NCI-H446 treated with DMSO at 0.1 percent for 48 hours (cell line): ENCODE measurements around the gene BNIP3.
"Not testable (repeated sequence)": the region's sequence is repeated elsewhere in the genome, so short reads cannot be mapped to it uniquely, and the experiment has no call there.

Source experiments
- DNase-seq: peaks from one replicate; lab custom pipeline; 2025; lab: John Stamatoyannopoulos, UW

BNIP3 gene

DNA sequence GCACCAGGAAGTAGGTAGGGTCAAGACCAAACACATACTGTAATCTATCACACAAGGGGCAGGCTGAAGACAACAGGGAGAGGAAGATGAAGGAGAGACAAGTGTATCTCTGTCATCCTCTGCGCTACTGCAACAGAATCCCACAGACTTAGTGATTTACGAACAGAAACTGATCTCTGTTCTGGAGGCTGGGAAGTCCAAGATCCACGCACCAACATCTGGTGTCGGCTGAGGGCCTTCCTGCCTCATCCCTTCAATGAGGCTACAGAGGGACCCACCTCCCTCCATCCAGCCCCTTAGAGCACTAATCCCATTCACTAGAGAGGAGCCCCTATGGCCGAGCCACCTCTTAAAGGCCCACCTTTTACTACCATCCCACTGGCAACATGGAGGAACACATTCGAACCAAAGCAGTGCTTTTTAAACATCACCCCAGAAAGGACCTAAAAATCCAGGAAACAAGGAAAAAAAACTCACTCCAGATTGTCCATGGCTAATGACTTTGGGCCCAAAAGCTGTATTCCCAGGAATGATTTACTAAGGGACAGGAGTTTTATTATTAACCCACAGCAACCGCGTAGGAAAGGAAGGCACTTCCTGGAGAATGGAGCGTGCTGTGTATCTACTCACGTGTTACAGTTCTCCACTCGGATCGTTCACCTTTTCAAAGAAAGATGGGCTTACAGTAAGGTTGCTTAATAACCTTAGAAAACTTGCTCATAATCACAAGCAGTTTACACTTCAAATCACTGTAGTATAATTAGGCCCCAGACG, 4.2 kb downstream of the BNIP3 start:
- no peak for DNase-seq

DNA sequence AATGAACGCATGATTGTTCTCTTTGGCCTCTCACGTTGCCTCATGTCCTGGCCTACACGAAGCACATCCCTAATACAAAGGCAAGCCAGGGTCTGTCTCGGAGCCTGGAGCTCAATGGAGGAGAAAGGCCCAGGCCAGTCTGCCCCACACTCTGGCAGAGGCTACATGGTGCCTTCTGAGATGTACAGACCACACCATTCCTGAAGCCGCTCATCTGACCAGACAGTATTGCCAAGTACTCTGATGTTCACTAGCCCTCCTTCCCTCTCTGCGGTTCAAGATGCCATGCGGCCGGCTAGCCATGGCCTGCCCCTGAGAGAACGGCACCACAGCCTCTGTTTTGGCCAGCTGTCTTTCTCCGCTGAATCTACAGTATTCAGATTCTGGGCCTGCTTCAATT, 5.9 kb downstream of the BNIP3 start:
- DNase-seq = no peak

- no peak for DNase-seq
Observed at GRCh38 chr10:131975003-131975402, 6.7 kb downstream of the BNIP3 start.

DNA sequence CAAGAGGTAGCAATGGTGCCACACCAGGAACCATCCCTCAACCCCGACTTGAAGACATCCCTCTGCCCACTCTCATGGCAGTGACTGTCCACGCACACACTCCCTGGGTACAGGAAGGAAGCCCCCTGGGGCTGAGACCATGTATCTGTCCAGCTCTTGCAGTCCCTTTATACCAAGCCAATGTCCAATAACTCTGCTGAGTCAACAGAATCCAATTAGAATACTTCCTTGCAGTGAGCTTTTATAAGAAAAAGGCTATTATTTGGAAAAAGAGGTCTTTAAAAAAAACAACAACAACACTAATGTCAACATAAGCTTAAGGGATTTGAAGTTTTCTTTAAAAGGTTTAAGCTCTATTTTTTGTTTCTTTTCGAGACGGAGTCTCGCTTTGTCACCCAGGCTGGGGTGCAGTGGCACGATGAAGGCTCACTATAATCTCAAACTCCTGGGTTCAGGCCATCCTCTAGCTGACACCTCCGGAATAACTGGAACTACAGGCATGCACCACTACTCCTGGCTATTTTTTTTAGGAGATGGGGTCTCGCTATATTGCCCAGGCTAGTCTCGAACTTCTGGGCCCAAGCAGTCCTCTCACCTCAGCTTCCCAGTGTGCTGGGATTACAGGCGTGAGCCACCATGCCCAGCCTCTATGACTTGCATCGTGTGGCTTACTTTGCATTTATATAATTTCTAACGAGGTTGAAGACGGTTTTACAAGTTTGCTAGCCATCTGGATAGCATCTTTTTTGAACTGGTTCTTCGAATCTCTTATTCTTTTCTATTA, 7.5 kb downstream of the BNIP3 start:
- no peak for DNase-seq

DNA sequence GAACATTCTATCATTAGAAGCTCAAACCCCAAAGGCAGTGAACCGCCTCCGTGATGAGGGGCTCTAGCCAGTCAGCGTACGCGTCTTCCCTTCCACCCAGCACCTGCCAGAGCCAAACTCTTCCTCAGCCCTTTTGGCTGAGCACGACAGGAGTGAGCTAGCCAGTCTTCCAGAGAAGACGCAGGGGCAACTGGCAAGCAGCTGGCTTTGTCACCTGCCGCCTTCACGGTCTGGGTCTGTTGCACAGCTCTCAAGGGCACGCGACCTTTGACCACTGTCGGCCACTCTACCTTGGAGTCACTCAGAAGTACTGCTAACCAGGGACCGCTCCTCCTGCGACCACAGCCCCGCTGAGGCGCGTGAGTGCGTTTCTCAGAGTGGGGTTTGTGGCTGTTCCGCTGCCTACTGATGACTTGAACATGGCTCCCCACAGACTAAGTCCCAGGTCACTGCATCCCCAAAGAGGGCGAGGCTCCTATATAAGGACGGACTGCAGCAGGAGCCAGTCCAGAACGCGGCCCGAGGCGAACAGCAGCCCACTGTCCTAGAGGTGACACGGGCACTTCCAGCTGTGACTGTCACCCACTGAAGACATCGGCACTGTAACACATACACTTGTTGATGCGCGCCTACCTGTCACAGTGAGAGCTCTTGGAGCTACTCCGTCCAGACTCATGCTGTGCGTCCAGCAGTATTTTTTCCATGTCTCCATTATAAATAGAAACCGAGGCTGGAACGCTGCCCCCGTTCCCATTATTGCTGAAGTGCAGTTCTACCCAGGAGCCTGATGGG, 8.4 kb downstream of the BNIP3 start:
- DNase-seq = no peak

GRCh38 chr10:131972474-131973071, 9.2 kb downstream of the BNIP3 start:
- no peak for DNase-seq

DNA sequence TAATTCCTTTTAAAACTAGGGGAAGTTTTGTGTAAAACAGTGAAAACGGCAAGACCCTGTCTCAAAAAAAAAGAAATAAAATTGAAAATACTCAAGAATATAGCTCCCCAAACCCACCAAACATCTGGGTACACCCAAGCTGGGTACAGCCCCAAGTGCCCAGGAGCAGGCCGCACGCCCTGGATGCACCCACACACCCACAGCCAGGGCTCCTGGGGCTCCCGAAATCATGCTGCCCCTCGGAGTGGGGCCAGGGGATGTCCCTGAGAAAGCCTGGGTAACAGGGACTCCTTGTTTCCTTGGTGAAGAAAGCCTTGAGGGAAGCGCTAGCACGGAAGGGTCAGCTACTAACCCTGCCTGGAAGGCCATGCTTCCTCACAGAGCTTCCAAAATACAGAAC, 10.1 kb downstream of the BNIP3 start:
- no peak for DNase-seq

- DNase-seq = no peak
Observed at GRCh38 chr10:131970946-131971345, 10.8 kb downstream of the BNIP3 start.

DNA sequence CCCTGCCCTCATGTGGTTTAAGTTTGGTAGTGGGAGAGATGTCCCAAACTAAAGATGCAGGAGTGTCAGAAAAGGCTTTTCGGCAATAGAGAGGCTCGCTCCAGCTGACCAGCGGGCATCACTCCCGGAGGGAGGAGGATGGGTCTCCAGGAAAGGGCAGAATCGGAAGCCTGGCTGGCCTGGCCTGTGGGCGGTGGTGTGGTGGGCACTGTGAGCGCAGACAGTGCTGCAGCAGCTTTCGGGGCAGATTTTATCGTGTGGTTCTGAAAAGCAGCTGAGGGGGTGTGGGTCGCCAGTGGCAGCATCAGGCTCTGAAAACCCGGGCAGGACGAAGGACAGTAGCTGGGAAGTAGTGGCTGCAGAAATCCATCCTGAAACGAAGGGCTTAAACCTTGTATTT, 12.8 kb downstream of the BNIP3 start:
- DNase-seq = no peak

GRCh38 chr10:131964298-131964697, 17.4 kb downstream of the BNIP3 start:
- no peak for DNase-seq

DNA sequence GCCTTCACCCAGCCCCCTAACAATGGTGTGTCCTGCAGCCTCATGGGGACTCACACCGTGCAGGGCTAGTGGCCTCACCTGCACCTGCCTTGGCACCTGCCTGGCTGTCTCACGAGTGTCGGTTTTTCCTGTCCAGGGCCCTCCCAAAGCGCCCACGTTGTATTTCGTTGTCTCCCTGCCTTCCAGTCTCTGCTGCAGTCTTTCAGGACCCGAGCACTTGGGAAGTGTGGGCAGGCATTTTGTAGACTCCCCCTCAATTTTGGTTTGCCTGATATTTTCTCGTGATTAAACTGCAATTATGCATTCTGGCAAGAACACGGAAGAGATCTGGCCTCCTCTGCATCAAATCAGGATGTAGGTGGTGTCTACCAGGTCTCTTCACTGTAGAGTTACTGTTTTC, 17.9 kb downstream of the BNIP3 start:
- DNase-seq = no peak

DNA sequence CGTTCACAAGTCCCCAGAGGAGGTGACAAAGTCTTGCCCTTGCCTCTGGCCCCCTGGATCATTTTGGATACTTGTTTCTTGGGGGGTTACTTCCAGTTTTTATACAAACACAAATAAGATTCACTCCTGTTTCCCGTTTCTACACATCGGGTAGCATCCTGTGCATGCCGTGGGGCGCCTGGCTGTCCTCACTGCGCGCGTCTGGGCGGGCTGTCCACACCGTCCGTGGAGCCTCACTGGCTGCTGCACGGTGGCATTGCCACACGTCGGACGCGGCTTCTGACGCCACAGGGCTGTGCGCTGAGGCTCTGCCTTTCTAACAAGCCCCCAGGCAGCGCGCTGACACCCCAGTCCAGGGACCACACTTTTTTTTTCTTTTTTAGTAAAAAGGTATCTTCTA, 18.4 kb downstream of the BNIP3 start:
- no peak for DNase-seq

DNA sequence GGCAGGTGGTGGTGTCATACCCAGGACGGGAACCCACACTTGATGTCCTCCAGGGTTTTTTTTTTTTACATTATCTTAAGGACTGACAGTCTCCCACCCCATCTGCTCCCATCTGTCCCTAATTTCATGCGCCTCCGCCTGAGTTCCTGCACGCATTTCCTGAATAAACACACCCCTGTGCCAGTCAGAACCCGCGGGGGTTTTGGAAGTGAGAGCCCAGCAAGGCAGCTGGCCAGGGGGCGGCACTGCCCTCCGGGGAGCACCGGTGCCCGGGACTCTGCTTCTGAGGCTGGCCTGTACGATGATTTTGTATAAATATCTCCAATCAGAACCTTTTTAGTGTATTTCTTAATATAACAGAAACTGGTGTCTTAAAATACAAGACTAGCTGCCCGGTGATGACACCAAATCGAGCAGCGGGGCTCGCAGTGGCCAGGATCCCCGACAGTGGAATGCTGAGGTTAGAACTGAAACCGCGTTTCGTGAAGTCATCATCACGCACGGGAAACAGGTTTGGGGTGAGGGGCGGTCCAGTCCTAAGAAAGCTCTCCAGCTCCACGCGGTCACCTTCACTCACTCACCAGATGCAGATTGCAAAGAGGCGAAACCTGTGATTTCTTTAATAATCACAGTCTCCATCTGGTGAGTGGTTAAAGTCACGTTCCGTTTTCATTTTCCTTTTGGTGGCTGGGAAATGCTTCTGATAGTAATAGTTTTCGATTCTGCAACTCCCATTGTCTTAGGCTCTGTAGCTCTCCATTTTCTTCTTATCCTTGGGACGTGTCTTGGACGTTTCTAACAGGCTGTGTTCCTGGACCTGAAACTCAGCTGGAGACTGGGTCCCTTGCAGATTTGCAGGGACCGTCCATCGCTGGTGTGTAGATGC, 19.7 kb downstream of the BNIP3 start:
- DNase-seq = peak; percentile 23

- DNase-seq = no peak
Observed at GRCh38 chr10:131961047-131961776, 20.5 kb downstream of the BNIP3 start.

DNA sequence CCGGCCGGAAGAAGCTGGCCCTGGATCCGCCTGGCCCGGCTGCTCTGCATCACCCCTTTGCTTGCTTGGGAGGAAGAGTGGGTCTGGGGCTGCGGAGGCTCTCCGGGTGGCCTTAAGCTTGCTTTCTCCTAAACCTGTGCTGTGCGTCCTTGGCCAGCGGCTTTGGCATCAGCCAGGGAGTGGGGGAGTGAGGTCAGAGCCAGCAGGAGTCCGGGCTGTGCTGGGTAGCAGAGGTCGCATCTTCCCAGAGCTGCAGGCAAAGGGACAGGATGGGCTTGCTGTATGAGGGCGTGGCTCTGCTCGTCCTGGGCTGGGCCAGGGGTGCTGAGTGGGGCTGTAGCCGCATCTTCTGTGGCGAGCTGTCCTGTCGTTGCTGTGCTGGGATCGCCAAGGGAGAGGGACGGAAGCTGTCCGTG, 21.1 kb downstream of the BNIP3 start:
- no peak for DNase-seq

DNA sequence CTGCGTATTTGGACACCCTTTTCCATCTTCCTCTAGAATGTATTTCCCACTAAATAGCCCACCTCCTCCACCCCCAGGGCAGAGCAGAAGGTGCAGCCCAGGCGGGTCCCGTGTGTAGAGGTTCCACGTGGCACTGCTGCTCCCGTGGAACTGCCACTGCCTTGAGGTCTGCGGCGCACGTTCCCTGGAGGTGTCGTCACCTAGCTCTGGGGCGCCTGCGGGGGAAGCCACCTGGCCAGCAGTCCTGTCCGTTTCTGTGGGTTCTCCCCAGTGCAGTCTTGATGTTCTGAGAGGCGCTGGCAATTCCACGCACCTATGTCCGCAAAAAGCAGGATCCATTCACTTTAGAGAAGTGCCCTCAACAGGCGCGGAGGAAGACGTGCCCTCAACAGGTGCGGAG, 21.9 kb downstream of the BNIP3 start:
- no peak for DNase-seq

DNA sequence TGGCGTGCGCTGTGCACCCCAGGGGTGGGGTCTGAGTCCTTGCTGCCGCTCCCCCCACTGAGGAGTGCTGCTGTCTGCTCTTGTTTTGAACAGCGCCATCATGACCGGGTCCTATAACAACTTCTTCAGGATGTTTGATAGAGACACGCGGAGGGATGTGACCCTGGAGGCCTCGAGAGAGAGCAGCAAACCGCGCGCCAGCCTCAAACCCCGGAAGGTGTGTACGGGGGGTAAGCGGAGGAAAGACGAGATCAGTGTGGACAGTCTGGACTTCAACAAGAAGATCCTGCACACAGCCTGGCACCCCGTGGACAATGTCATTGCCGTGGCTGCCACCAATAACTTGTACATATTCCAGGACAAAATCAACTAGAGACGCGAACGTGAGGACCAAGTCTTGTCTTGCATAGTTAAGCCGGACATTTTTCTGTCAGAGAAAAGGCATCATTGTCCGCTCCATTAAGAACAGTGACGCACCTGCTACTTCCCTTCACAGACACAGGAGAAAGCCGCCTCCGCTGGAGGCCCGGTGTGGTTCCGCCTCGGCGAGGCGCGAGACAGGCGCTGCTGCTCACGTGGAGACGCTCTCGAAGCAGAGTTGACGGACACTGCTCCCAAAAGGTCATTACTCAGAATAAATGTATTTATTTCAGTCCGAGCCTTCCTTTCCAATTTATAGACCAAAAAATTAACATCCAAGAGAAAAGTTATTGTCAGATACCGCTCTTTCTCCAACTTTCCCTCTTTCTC, 26.0 kb downstream of the BNIP3 start:
- no peak for DNase-seq

GRCh38 chr10:131954356-131954965, 27.3 kb downstream of the BNIP3 start:
- no peak for DNase-seq

DNA sequence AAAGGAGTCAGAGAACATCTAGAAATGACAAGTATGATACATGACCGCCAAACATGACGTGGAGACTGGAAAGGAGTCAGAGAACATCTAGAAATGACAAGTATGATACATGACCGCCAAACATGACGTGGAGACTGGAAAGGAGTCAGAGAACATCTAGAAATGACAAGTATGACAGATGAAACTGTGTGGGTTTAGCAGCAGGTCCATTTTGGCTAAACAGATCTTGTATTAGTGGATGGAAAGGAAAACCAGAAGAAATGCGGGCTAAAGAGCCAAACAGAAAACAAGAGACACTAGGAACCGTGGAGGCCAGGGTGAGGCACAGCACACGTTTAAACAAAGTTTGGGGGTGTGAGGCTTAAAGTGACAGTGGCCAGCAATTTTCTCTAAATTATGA, 31.8 kb downstream of the BNIP3 start:
- not testable (repeated sequence) for DNase-seq
